ENCODE data around the gene SDSL.

The SDSL gene

DNA sequence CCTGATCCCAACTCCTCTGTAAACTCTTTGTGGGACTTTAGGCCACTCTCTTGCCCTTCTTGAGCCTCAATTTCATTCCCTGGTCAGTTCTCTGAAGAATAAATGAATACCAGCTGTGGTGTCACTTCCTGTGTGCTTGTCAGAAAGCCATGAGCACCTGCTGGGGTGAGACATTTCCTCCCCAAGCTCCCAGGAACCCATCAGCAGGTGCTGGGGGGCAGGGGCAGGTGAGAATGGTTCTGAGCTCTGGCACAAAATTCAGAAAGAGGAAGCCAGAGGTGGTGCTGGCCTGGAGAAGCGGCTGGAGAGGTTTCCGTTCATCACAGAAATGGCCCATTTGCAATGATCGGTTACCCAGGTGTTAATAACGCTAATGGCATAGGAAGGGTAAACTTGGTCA is 34.6 kb downstream of the SDSL start:
- Histone ChIP-seq H4K20me1 (ENCODE audit: low read depth, low read length) (no peaks in the 10 kb centered on the region), H3K36me3 (ENCODE audit: low read length) (no peaks in the 10 kb centered on the region), H3K9me2 (replicated peaks; ENCODE audit: insufficient read depth, low read length) (no peaks in the 10 kb centered on the region), H3K9ac (ENCODE audit: low read length) (no peak overlapping the region), H3K4me2 (ENCODE audit: low read depth, low read length, poor library complexity, severe bottlenecking) (no peak overlapping the region), H3K9me3 (ENCODE audit: insufficient read depth, low read length) (no peaks in the 10 kb centered on the region), H3K4me3 (ENCODE audit: insufficient read depth, low read length, poor library complexity, severe bottlenecking) (no peak overlapping the region), H3K27ac (ENCODE audit: low read depth, low read length) (no peak overlapping the region), H2AFZ (ENCODE audit: low read depth, low read length, severe bottlenecking) (no peak overlapping the region), H3F3A (ENCODE audit: insufficient read depth) (no peaks in the 10 kb centered on the region), H3K27me3 (ENCODE audit: low read length) (no peaks in the 10 kb centered on the region), H3K79me2 (ENCODE audit: insufficient read depth, low read length) (no peaks in the 10 kb centered on the region)
- TF ChIP-seq EZH2phosphoT487 (conservative IDR thresholded peaks at IDR 0.05; ENCODE audit: low read length) (no peak), CTCF (IDR thresholded peaks at IDR 0.05; ENCODE audit: insufficient read depth, low read length, poor library complexity, severe bottlenecking) (no peak)

GRCh38 chr12:113457185-113457584 is 35.0 kb downstream of the SDSL start:
- Histone ChIP-seq H3K4me2 (ENCODE audit: low read depth, low read length, poor library complexity, severe bottlenecking) (no peak overlapping the region), H2AFZ (ENCODE audit: low read depth, low read length, severe bottlenecking) (no peak overlapping the region), H3K9me3 (ENCODE audit: insufficient read depth, low read length) (no peaks in the 10 kb centered on the region)

DNA sequence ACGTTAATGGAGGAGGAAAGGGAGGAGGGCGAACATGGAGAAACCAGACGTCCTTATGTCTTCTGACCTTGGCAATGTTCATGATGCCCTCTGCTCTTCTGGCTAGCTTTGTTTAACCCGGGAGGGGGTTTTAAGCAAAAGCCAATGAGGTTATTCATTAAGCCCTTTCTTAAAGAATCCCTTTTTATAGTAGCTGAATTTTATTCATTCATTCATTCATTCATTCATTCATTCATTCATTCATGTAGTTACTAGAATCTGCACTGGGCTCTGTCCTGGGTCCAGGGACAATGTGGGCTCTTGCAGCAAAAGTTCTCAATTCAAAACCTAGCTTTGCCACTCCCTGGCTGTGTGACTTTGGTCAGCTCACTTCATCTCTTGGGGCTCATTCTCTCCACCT is 35.5 kb downstream of the SDSL start:
- no peaks in the 10 kb centered on the region for H3K9me3 ChIP-seq (ENCODE audit: insufficient read depth, low read length)
- TF ChIP-seq CTCF (IDR thresholded peaks at IDR 0.05; ENCODE audit: insufficient read depth, low read length, poor library complexity, severe bottlenecking) (no peak), EZH2phosphoT487 (conservative IDR thresholded peaks at IDR 0.05; ENCODE audit: low read length) (no peak)
- no peaks in the 10 kb centered on the region for H3K36me3 ChIP-seq (ENCODE audit: low read length)
- no peaks in the 10 kb centered on the region for H4K20me1 ChIP-seq (ENCODE audit: low read depth, low read length)
- H3F3A ChIP-seq (ENCODE audit: insufficient read depth), result no peaks in the 10 kb centered on the region
- no peak overlapping the region for H3K9ac ChIP-seq (ENCODE audit: low read length)
- no peaks in the 10 kb centered on the region for H3K79me2 ChIP-seq (ENCODE audit: insufficient read depth, low read length)
- H2AFZ ChIP-seq (ENCODE audit: low read depth, low read length, severe bottlenecking), result no peak overlapping the region
- H3K27ac ChIP-seq (ENCODE audit: low read depth, low read length), result no peak overlapping the region
- no peak overlapping the region for H3K4me2 ChIP-seq (ENCODE audit: low read depth, low read length, poor library complexity, severe bottlenecking)
- no peaks in the 10 kb centered on the region for H3K9me2 ChIP-seq (replicated peaks; ENCODE audit: insufficient read depth, low read length)
- H3K27me3 ChIP-seq (ENCODE audit: low read length), result no peaks in the 10 kb centered on the region
- no peak overlapping the region for H3K4me3 ChIP-seq (ENCODE audit: insufficient read depth, low read length, poor library complexity, severe bottlenecking)

More at GRCh38 chr12:113457185-113457584, 35.0 kb downstream of the SDSL start:
- H3K36me3 ChIP-seq (ENCODE audit: low read length), result no peaks in the 10 kb centered on the region
- no peaks in the 10 kb centered on the region for H3K27me3 ChIP-seq (ENCODE audit: low read length)
- H3K79me2 ChIP-seq (ENCODE audit: insufficient read depth, low read length), result no peaks in the 10 kb centered on the region
- H3F3A ChIP-seq (ENCODE audit: insufficient read depth), result no peaks in the 10 kb centered on the region
- no peak for TF ChIP-seq EZH2phosphoT487 (conservative IDR thresholded peaks at IDR 0.05; ENCODE audit: low read length)
- TF ChIP-seq CTCF (IDR thresholded peaks at IDR 0.05; ENCODE audit: insufficient read depth, low read length, poor library complexity, severe bottlenecking), result no peak
- H3K9me2 ChIP-seq (replicated peaks; ENCODE audit: insufficient read depth, low read length), result no peaks in the 10 kb centered on the region
- no peak overlapping the region for H3K4me3 ChIP-seq (ENCODE audit: insufficient read depth, low read length, poor library complexity, severe bottlenecking)
- no peak overlapping the region for H3K9ac ChIP-seq (ENCODE audit: low read length)
- H4K20me1 ChIP-seq (ENCODE audit: low read depth, low read length), result no peaks in the 10 kb centered on the region
- H3K27ac ChIP-seq (ENCODE audit: low read depth, low read length), result no peak overlapping the region

Measured in SU-DHL-6 (cell line).